BLaER1 treated with 17β-estradiol and CSF1 and Interleukin-3, amounts not matched to agents 10 nM and 100 nM (cell line): ENCODE data around the gene ASB18.

Source experiments
- H3K27ac ChIP-seq, 11 experiments: shearing (Covaris generic); formaldehyde crosslinking; 2 replicates each; pipeline ENCODE4 v1.8.1; 2022
- H3K27me3 ChIP-seq, 11 experiments: shearing (Covaris generic); formaldehyde crosslinking; 2 replicates each; pipeline ENCODE4 v1.8.1; 2022
- H3K36me3 ChIP-seq, 11 experiments: shearing (Covaris generic); formaldehyde crosslinking; 2 replicates each; pipeline ENCODE4 v1.8.1; 2022
- H3K4me1 ChIP-seq, 10 experiments: shearing (Covaris generic); formaldehyde crosslinking; 2 replicates each; pipeline ENCODE4 v1.8.1; 2022
- H3K4me2 ChIP-seq, 11 experiments: shearing (Covaris generic); formaldehyde crosslinking; 2 replicates each; pipeline ENCODE4 v1.8.1; 2022
- H3K4me3 ChIP-seq, 10 experiments: shearing (Covaris generic); formaldehyde crosslinking; 2 replicates each; pipeline ENCODE4 v1.8.1; 2022
- H3K9ac ChIP-seq, 11 experiments: shearing (Covaris generic); formaldehyde crosslinking; 2 replicates each; pipeline ENCODE4 v1.8.1; 2022
- H3K9me3 ChIP-seq, 11 experiments: shearing (Covaris generic); formaldehyde crosslinking; replicated peaks in 1 of 11; 2 replicates each; pipeline ENCODE4 v1.8.1; 2022
- H4K20me1 ChIP-seq, 11 experiments: shearing (Covaris generic); formaldehyde crosslinking; 2 replicates each; pipeline ENCODE4 v1.8.1; 2022
- Cebpa-rat ChIP-seq, 11 experiments: shearing (Covaris generic); IDR thresholded peaks; 2 replicates each; pipeline ENCODE4 v1.8.1; 2022

The ASB18 gene

DNA sequence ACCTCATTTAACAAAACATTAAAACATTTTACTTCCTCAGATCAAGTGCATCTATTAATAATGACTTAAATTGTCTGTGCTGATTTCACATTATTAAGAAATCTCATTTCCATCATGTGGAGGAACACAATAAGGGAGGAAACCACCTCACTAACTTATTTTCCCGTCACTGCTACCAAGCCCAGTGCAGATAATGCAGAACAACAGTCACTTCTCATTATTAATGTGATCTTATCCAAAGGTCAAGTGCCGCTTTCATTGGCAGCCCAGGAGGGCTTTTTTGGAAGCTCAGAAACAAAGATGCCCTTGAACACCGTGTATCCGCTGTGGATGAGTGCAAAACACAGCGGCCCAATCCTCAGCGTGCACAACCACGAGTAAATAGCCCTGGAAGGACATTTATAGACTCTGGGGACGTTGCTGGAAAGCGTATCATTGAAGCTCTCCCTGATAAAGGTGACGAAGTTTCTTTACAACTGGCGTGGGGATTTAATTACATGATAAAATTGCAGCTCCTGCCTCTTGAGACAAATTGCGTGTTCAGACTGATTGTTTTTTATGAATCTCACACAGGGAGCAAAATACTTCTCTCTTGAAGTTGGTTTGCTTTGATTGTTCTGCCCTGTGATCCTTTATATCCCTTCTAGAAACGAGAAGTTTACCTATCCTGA lies 13.2 kb downstream of the ASB18 start:
- no peaks in the 10 kb centered on the region for H3K27me3 ChIP-seq
- H3K4me3 ChIP-seq: no peak overlapping the region
- no peak for TF ChIP-seq Cebpa-rat (IDR thresholded peaks at IDR 0.05)
- H3K36me3 ChIP-seq: no peaks in the 10 kb centered on the region
- H3K4me2 ChIP-seq: no peak overlapping the region
- H3K4me1 ChIP-seq: peaks cover 0 to 13% (median 3%) of the 10 kb centered on the region in 10 experiments; a peak in 9 of 20 replicates
- peaks cover 0 to 8% (median 0%) of the 10 kb centered on the region in 11 experiments; a peak in 2 of 22 replicates for H3K9me3 ChIP-seq
- H4K20me1 ChIP-seq: no peaks in the 10 kb centered on the region
- H3K27ac ChIP-seq: no peak overlapping the region
- no peak overlapping the region for H3K9ac ChIP-seq

GRCh38 chr2:236250286-236250685 lies 13.9 kb downstream of the ASB18 start:
- Histone ChIP-seq H3K36me3 (no peaks in the 10 kb centered on the region), H4K20me1 (no peaks in the 10 kb centered on the region), H3K27me3 (no peaks in the 10 kb centered on the region), H3K27ac (no peak overlapping the region), H3K4me1 (peaks cover 0 to 19% (median 10%) of the 10 kb centered on the region in 10 experiments; a peak in 17 of 20 replicates), H3K4me3 (no peak overlapping the region), H3K4me2 (no peak overlapping the region), H3K9ac (no peak overlapping the region), H3K9me3 (peaks cover 0 to 8% (median 0%) of the 10 kb centered on the region in 11 experiments; a peak in 4 of 22 replicates)
- TF ChIP-seq Cebpa-rat (IDR thresholded peaks at IDR 0.05): no peak

- Histone ChIP-seq H4K20me1 (no peaks in the 10 kb centered on the region), H3K4me1 (peaks cover 5 to 31% (median 22%) of the 10 kb centered on the region in 10 experiments; a peak in 19 of 20 replicates), H3K4me2 (peak overlapping the region in 2 of 11 experiments; percentile 15 to 18; a peak in 2 of 22 replicates), H3K27ac (no peak overlapping the region), H3K27me3 (no peaks in the 10 kb centered on the region), H3K36me3 (no peaks in the 10 kb centered on the region), H3K4me3 (no peak overlapping the region), H3K9ac (no peak overlapping the region), H3K9me3 (peaks cover 0 to 8% (median 0%) of the 10 kb centered on the region in 11 experiments; a peak in 4 of 22 replicates)
- no peak for TF ChIP-seq Cebpa-rat (IDR thresholded peaks at IDR 0.05)
Measured at GRCh38 chr2:236249066-236249465, 15.1 kb downstream of the ASB18 start.

DNA sequence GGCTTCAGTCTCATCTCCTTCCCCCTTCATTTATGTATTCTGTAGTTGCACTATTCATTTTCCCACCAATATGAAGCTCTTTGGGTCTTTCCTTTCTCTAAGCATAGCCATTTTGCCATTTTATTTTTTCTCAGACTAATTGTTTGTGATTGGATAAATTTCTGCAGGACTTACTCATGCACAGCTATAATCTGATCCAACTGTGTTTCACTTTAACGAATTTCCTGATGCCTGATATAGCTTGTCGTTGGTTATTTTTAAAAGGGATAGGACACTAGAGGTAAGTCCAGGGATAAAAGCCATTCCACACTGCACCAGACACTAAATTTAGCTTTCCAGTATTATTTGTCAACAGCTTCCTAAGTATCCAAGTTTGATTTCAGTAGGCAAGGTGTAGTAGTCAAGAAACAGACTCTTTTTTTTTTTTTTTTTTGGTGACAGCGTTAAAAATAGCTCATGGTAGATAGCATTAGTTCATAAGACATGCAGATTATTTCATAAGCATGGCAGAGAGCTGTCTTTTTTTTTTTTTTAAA lies 17.4 kb downstream of the ASB18 start:
- no peak overlapping the region for H3K9ac ChIP-seq
- no peak for TF ChIP-seq Cebpa-rat (IDR thresholded peaks at IDR 0.05)

DNA sequence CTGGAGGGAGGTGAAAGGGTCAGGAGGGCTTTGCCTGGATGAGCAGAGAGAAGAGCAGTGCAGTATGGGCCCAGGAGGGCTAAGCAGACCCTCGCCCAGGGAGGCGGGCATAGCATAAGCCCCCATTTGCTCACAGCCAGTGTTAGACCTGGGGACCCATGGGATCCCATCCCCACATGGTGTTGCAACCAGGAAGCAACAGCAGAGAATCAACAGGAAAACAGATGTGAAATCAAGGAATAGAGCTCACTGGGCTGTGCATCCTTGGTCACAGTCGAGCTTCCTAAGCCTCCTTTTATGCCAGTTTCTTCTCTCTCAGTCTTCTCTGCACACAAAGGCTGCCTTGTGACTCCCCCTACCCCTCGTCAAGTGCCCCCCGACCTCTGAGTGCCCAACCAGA lies 19.9 kb downstream of the ASB18 start:
- peak overlapping the region in 8 of 11 experiments; percentile 44 to 83 (median 72); a peak in 15 of 22 replicates for H3K27ac ChIP-seq
- H3K36me3 ChIP-seq: no peaks in the 10 kb centered on the region
- peaks cover 0 to 8% (median 0%) of the 10 kb centered on the region in 11 experiments; a peak in 4 of 22 replicates for H3K9me3 ChIP-seq
- H4K20me1 ChIP-seq: no peaks in the 10 kb centered on the region
- TF ChIP-seq Cebpa-rat (IDR thresholded peaks at IDR 0.05): peak in 7 of 11 experiments; percentile 23 to 85 (median 56); a peak in 9 of 22 replicates
- H3K4me2 ChIP-seq: peak overlapping the region; percentile 34 to 87 (median 72)
- H3K27me3 ChIP-seq: peaks cover 6 to 23% (median 19%) of the 10 kb centered on the region in 11 experiments; a peak in 20 of 22 replicates
- peaks cover 5 to 41% (median 28%) of the 10 kb centered on the region in 10 experiments; a peak in 19 of 20 replicates for H3K4me1 ChIP-seq
- H3K9ac ChIP-seq: peak overlapping the region in 7 of 11 experiments; percentile 33 to 72 (median 55); a peak in 13 of 22 replicates
- H3K4me3 ChIP-seq: peak overlapping the region in 4 of 10 experiments; percentile 8 to 44 (median 12); a peak in 3 of 20 replicates

More for the DNA sequence above, 17.4 kb downstream of the ASB18 start:
- no peak overlapping the region for H3K4me3 ChIP-seq
- no peaks in the 10 kb centered on the region for H3K36me3 ChIP-seq
- no peaks in the 10 kb centered on the region for H4K20me1 ChIP-seq
- H3K9me3 ChIP-seq: peaks cover 0 to 8% (median 0%) of the 10 kb centered on the region in 11 experiments; a peak in 4 of 22 replicates
- no peaks in the 10 kb centered on the region for H3K27me3 ChIP-seq
- peaks cover 5 to 41% (median 28%) of the 10 kb centered on the region in 10 experiments; a peak in 19 of 20 replicates for H3K4me1 ChIP-seq
- H3K27ac ChIP-seq: no peak overlapping the region
- H3K4me2 ChIP-seq: peak overlapping the region in 4 of 11 experiments; percentile 0 to 85 (median 14); a peak in 4 of 22 replicates

DNA sequence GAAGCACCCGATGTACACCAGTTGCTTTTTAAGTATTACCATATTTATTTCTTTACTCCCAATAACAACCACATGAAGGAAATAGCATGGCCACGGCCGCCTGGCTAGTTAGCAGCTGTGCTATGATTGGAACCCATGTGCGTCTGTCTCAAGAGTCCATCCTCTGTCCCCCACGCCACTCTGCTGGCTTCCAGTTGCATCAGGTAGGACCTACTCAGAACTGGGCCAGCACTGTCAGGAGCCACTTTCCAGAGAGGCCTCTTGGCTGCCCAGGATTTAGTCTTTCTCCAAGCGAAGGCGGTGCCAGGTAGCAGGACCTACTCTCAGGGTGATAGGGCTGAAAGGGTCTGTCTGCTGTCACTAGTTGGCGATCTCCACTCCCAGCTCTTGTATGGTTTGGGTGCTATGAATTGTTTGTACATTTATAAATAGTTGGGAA lies 22.1 kb downstream of the ASB18 start:
- TF ChIP-seq Cebpa-rat (IDR thresholded peaks at IDR 0.05): no peak
- Histone ChIP-seq H4K20me1 (no peaks in the 10 kb centered on the region), H3K9me3 (peaks cover 0 to 8% (median 0%) of the 10 kb centered on the region in 11 experiments; a peak in 2 of 22 replicates), H3K27ac (no peak overlapping the region), H3K4me3 (no peak overlapping the region), H3K9ac (no peak overlapping the region), H3K27me3 (peaks cover 22 to 45% (median 41%) of the 10 kb centered on the region in 11 experiments), H3K4me2 (peak overlapping the region in 1 of 11 experiments; percentile 1; a peak in 2 of 22 replicates), H3K36me3 (no peaks in the 10 kb centered on the region), H3K4me1 (peaks cover 5 to 40% (median 28%) of the 10 kb centered on the region in 10 experiments; a peak in 19 of 20 replicates)

DNA sequence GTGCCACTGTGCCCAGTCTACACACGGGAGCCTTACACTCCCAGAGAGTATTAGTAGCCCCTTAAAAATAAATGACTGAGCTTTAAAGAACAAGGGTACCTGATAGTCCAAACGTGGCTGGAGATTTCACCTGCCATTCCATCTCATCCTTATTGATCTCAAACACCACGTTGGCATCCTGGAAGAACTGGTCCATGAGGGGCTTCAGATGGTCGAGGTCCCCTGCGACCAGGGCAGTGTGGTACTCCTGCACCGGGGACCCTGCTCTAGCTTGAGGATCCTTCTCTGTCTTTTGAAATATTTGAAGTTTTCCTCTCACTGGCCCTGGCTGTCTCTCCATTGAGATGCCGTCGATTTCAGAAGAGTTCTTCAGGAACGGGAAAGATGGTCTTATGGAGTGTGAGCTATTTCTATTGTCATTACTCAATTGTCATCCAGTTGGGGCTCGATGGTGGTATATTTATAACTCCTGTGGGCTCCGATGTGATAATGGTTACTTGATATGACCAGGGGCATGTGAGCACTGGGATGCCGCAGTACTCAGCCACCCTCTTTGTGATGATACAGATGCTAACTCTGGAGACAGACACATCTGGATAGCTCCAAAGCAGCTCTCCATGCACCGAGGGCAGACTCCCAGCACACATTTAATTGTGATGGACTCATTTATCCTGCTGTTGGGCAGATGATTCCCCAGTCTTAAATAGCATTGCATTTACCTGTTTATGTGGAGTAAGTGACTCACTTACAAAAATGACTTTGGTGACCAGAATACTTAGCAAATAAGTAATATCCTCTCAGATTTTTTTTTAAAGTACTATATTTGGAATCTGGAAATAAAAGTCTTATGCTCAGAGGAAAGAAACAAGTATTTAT lies 22.8 kb downstream of the ASB18 start:
- no peaks in the 10 kb centered on the region; a peak in 1 of 22 replicates for H4K20me1 ChIP-seq
- no peak overlapping the region for H3K4me3 ChIP-seq
- peaks cover 0 to 8% (median 0%) of the 10 kb centered on the region in 11 experiments; a peak in 2 of 22 replicates for H3K9me3 ChIP-seq
- H3K27me3 ChIP-seq: peaks cover 28 to 52% (median 47%) of the 10 kb centered on the region in 11 experiments
- no peak overlapping the region for H3K27ac ChIP-seq
- no peak for TF ChIP-seq Cebpa-rat (IDR thresholded peaks at IDR 0.05)
- H3K4me1 ChIP-seq: peaks cover 11 to 40% (median 31%) of the 10 kb centered on the region in 10 experiments
- no peak overlapping the region for H3K9ac ChIP-seq
- no peaks in the 10 kb centered on the region for H3K36me3 ChIP-seq
- H3K4me2 ChIP-seq: peak overlapping the region in 1 of 11 experiments; percentile 1; a peak in 1 of 22 replicates

- Histone ChIP-seq H3K36me3 (no peaks in the 10 kb centered on the region), H3K9ac (no peak overlapping the region), H3K27ac (no peak overlapping the region), H3K27me3 (peaks cover 38 to 62% (median 57%) of the 10 kb centered on the region in 11 experiments), H4K20me1 (no peaks in the 10 kb centered on the region; a peak in 1 of 22 replicates), H3K4me2 (no peak overlapping the region), H3K4me3 (no peak overlapping the region), H3K4me1 (peaks cover 14 to 35% (median 29%) of the 10 kb centered on the region in 10 experiments), H3K9me3 (peaks cover 0 to 8% (median under 1%) of the 10 kb centered on the region in 11 experiments; a peak in 6 of 22 replicates)
- TF ChIP-seq Cebpa-rat (IDR thresholded peaks at IDR 0.05): no peak
Measured at GRCh38 chr2:236240228-236240990, 23.8 kb downstream of the ASB18 start.
